Thoracic aorta (tissue), 2 donors: ENCODE data around the gene TNNT3. TPM values are rescaled to one million over a fixed set of nuclear protein-coding genes. Genes with fewer than 3 reads are reported as not detected.
"Not testable (repeated sequence)": the region's sequence is repeated elsewhere in the genome, so short reads cannot be mapped to it uniquely, and the experiment has no call there.

Experiments used
- ATAC-seq: fragments of 150-250 bp; one replicate; pipeline ENCODE4 v1.8.0; 2017; ENCODE audit warnings: low read depth; ENCODE audit not compliant: insufficient number of reproducible peaks, low FRiP score
- DNase-seq: peaks from one replicate; pipeline ENCODE4 v3.0.0-alpha.2; 2020; ENCODE audit warnings: low spot score
- H3K27ac ChIP-seq, 2 donors: fragments of 200-600 bp; sonication (generic); 1 replicate in 1 of 2; 2 replicates in 1 of 2; pipeline ENCODE4 v1.5.1; 2016; ENCODE audit warnings: mild to moderate bottlenecking in 2 of 2, moderate library complexity in 2 of 2
- H3K27me3 ChIP-seq: fragments of 200-600 bp; sonication (generic); replicated peaks from 2 replicates; pipeline ENCODE4 v1.6.0; 2016; ENCODE audit warnings: mild to moderate bottlenecking; ENCODE audit not compliant: insufficient read depth
- H3K36me3 ChIP-seq: fragments of 200-600 bp; sonication (generic); one replicate; pipeline ENCODE4 v1.5.1; 2016
- H3K4me1 ChIP-seq, 2 donors: fragments of 200-600 bp; sonication (generic); 1 replicate in 1 of 2; 2 replicates in 1 of 2; pipeline versions ENCODE4 v1.5.1 to v1.6.0; 2016; ENCODE audit warnings: low read depth in 2 of 2, mild to moderate bottlenecking in 1 of 2; ENCODE audit not compliant: control insufficient read depth in 1 of 2
- H3K4me3 ChIP-seq: fragments of 200-600 bp; sonication (generic); 2 replicates; pipeline ENCODE4 v1.5.1; 2016; ENCODE audit warnings: mild to moderate bottlenecking
- H3K9me3 ChIP-seq: fragments of 200-600 bp; sonication (generic); 2 replicates; pipeline ENCODE4 v1.5.1; 2016
- CTCF ChIP-seq: fragments of 200-600 bp; sonication (generic); IDR thresholded peaks from one replicate; pipeline ENCODE4 v1.5.1; 2019; ENCODE audit warnings: antibody characterized with exemption
- total RNA-seq, 2 donors: library from RNA; depleted of rRNA; stranded (reverse); fragments of >200 nt; gene quantifications; one replicate each; pipeline versions ENCODE4 v1.1.0 to v1.2.3, GENCODE V29; 2016

TNNT3 gene
- total RNA-seq, 2 donors from 2014 or later: 8.3 to 9.7 TPM

DNA sequence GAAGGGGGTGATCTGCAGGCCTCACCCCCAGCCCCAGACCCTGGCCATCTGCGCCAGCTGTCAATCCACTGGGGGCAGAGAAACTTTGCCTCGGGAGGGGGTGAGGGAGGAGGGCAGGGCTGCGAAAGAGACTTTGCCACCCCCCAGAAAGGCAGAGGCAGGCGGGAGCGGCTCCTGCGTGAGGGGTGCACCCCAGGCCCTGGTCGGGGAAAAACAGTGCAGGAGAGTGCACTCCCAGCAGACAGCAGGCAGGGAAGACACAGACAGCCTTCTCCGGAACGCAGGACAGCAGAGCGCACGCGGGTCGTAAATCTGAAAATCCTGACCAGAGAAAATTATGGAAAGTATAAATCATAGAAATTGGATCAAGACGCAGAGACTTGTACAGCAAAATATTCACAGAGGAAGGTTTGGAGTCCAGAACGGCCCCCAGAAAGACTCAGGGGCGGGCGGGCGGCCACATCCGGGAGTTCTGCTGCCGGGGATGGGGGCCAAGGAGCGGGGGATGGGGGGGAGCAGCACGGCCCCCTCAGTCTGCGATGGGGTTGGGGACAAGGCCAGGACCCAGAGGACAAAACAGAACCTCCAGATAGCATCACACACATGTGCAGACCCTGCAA lies 19.6 kb downstream of the TNNT3 start:
- Histone ChIP-seq H3K4me1 (peaks cover 0 to 5% of the 10 kb centered on the region in 2 donors), H3K27ac (no peak overlapping the region), H3K9me3 (no peaks in the 10 kb centered on the region), H3K27me3 (no peaks in the 10 kb centered on the region), H3K4me3 (no peak overlapping the region), H3K36me3 (no peaks in the 10 kb centered on the region)
- ATAC-seq: no peak
- TF ChIP-seq CTCF: no peak
- DNase-seq: no peak

GRCh38 chr11:1939788-1940187 lies 20.3 kb downstream of the TNNT3 start:
- not testable (repeated sequence) for H3K36me3 ChIP-seq, DNase-seq, ATAC-seq, H3K9me3 ChIP-seq, H3K4me3 ChIP-seq, H3K27ac ChIP-seq, H3K4me1 ChIP-seq, H3K27me3 ChIP-seq

GRCh38 chr11:1942558-1943260 lies 23.2 kb downstream of the TNNT3 start:
- ATAC-seq: no peak
- DNase-seq: no peak
- Histone ChIP-seq H3K4me3 (no peak overlapping the region), H3K27me3 (no peaks in the 10 kb centered on the region), H3K9me3 (no peaks in the 10 kb centered on the region), H3K4me1 (peaks cover 0 to 5% of the 10 kb centered on the region in 2 donors), H3K27ac (no peak overlapping the region), H3K36me3 (no peaks in the 10 kb centered on the region)
- TF ChIP-seq CTCF: no peak

DNA sequence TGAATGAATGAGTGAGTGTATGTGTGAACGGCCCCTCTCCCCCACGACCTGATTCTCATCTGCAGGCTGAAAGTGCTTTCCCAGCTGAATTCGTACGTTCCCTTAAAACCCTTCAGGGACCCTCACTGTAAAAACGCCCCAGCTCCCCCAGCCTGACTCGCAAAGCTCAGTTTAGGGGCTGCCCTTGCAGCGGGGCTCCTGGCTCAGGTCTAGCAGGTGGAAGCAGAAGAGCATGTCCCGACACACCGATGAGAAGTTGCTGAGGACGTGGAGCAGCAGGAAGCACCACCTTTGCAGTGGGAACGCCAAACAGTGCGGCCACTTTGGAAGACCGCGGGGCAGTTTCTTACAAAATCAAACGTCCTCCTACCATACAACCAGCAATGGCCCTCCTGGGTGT lies 24.1 kb downstream of the TNNT3 start:
- no peak for TF ChIP-seq CTCF
- H3K9me3 ChIP-seq: no peaks in the 10 kb centered on the region
- H3K27me3 ChIP-seq: no peaks in the 10 kb centered on the region
- H3K4me3 ChIP-seq: no peak overlapping the region
- DNase-seq (no peak), ATAC-seq (no peak)
- peaks cover 0 to 5% of the 10 kb centered on the region in 2 donors for H3K4me1 ChIP-seq
- H3K36me3 ChIP-seq: no peaks in the 10 kb centered on the region
- H3K27ac ChIP-seq: no peak overlapping the region

GRCh38 chr11:1943977-1944376 lies 24.5 kb downstream of the TNNT3 start:
- Histone ChIP-seq H3K27me3 (no peaks in the 10 kb centered on the region), H3K9me3 (no peaks in the 10 kb centered on the region), H3K27ac (no peak overlapping the region), H3K36me3 (no peaks in the 10 kb centered on the region), H3K4me1 (peaks cover 0 to 2% of the 10 kb centered on the region in 2 donors), H3K4me3 (no peak overlapping the region)
- ATAC-seq (no peak), DNase-seq (no peak)
- TF ChIP-seq CTCF: no peak
